Gastrocnemius medialis (tissue), 4 donors: Measurements from ENCODE around the gene STK35. TPM values are rescaled to one million over a fixed set of nuclear protein-coding genes. Genes with fewer than 3 reads are reported as not detected.

ENCODE experiments used
- ATAC-seq, 2 donors: fragments of 150-250 bp; one replicate each; pipeline ENCODE4 v1.9.1; 2016
- DNase-seq, 2 donors: peaks; one replicate each; pipeline ENCODE4 v3.0.0-alpha.2; 2019
- H3K27ac ChIP-seq, 4 donors: fragments of 200-600 bp; sonication (generic); 1 replicate in 1 of 4; 2 replicates in 3 of 4; pipeline ENCODE4 v1.5.1; 2016 to 2018; ENCODE audit warnings: mild to moderate bottlenecking in 2 of 4, moderate library complexity in 1 of 4
- H3K27me3 ChIP-seq, 3 donors: fragments of 200-600 bp; sonication (generic) in 2 of 3; 1 replicate in 1 of 3; 2 replicates in 2 of 3; pipeline versions ENCODE4 v1.5.1 to v1.6.0; 2016 to 2019; ENCODE audit warnings: mild to moderate bottlenecking in 1 of 3, moderate library complexity in 1 of 3
- H3K36me3 ChIP-seq, 2 donors: fragments of 200-600 bp; sonication (generic) in 1 of 2; one replicate each; pipeline ENCODE4 v1.5.1; 2017 to 2018
- H3K4me1 ChIP-seq, 2 donors: fragments of 200-600 bp; sonication (generic) in 1 of 2; one replicate each; pipeline ENCODE4 v1.5.1; 2016 to 2017; ENCODE audit warnings: mild to moderate bottlenecking in 2 of 2
- H3K4me3 ChIP-seq, 4 donors: fragments of 200-600 bp; sonication (generic) in 3 of 4; 1 replicate in 1 of 4; 2 replicates in 3 of 4; pipeline ENCODE4 v1.5.1; 2016 to 2019; ENCODE audit warnings: mild to moderate bottlenecking in 2 of 4
- H3K9me3 ChIP-seq, 3 donors: fragments of 200-600 bp; sonication (generic) in 2 of 3; 1 replicate in 1 of 3; 2 replicates in 2 of 3; pipeline ENCODE4 v1.5.1; 2016 to 2019
- POLR2A ChIP-seq, 2 donors: fragments of 450-650 bp; IDR thresholded peaks; one replicate each; pipeline ENCODE4 v1.6.1; 2017; ENCODE audit warnings: antibody characterized with exemption in 2 of 2, mild to moderate bottlenecking in 2 of 2, moderate library complexity in 2 of 2
- in situ Hi-C, 4 donors: fragments of 200-750 bp; cut with MboI; loops; one replicate each; pipeline versions ENCODE4 v1.15.0 to v1.8.0; 2017; ENCODE audit warnings: low sequenced_read_pairs in 4 of 4
- intact Hi-C: fragments of 100-400 bp; cut with DNase I; formaldehyde crosslinking; loops from one replicate; pipeline ENCODE4 v1.15.1; 2023; ENCODE audit warnings: low total_unique reads
- total RNA-seq, 4 donors: library from RNA; depleted of rRNA; stranded (reverse); fragments of >200 nt; gene quantifications; one replicate each; pipeline versions ENCODE4 v1.1.0 to v1.2.3, GENCODE V29; 2016
- TF ChIP-seq, protein P1 (sequence below), 5 experiments: fragments of 450-650 bp in 3 of 5; fragments of 200-600 bp in 2 of 5; sonication (generic) in 2 of 5; IDR thresholded peaks in 4 of 5; conservative IDR thresholded peaks in 1 of 5; 1 replicate in 4 of 5; 2 replicates in 1 of 5; pipeline ENCODE4 v1.5.1; 2016 to 2019; ENCODE audit warnings: antibody characterized with exemption in 5 of 5, mild to moderate bottlenecking in 3 of 5, moderate library complexity in 3 of 5

The STK35 gene
- total RNA-seq, 4 donors from 2014 or later = 2.9 to 9.1 (median 6.3) TPM

DNA sequence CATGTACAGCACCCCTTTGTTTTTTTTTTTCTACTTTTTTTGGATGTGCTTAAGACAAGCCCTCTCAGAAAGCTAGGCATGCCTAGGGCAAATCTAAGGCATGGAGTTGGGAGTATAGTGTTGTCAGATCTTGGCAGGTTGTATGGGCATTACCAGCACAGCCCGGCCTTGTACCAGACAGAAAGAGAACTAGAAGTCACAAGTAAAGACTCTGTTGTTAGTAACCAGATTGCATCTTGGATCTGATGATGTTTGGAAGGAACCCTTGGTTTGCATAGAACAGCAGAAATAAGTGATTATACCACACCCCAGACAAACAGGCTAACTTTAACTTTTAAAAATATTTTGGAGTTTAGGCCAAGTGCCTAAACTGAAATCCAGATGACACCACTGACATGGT lies 25.6 kb downstream of the STK35 start:
- no peak for ATAC-seq
- H3K36me3 ChIP-seq = no peaks in the 10 kb centered on the region
- no peaks in the 10 kb centered on the region for H3K9me3 ChIP-seq
- no peaks in the 10 kb centered on the region for H3K27me3 ChIP-seq
- H3K4me3 ChIP-seq = no peak overlapping the region
- no peak for TF ChIP-seq POLR2A (IDR thresholded peaks at IDR 0.05)
- TF ChIP-seq, protein P1, sequence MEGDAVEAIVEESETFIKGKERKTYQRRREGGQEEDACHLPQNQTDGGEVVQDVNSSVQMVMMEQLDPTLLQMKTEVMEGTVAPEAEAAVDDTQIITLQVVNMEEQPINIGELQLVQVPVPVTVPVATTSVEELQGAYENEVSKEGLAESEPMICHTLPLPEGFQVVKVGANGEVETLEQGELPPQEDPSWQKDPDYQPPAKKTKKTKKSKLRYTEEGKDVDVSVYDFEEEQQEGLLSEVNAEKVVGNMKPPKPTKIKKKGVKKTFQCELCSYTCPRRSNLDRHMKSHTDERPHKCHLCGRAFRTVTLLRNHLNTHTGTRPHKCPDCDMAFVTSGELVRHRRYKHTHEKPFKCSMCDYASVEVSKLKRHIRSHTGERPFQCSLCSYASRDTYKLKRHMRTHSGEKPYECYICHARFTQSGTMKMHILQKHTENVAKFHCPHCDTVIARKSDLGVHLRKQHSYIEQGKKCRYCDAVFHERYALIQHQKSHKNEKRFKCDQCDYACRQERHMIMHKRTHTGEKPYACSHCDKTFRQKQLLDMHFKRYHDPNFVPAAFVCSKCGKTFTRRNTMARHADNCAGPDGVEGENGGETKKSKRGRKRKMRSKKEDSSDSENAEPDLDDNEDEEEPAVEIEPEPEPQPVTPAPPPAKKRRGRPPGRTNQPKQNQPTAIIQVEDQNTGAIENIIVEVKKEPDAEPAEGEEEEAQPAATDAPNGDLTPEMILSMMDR (IDR thresholded peaks at IDR 0.05 in 4 of 5, conservative IDR thresholded peaks at IDR 0.05 in 1 of 5) = no peak
- H3K4me1 ChIP-seq = peaks cover 62% of the 10 kb centered on the region in 2 donors
- in situ Hi-C loops (no loop called here), intact Hi-C loops (no loop called here)
- DNase-seq = no peak
- H3K27ac ChIP-seq = no peak overlapping the region

DNA sequence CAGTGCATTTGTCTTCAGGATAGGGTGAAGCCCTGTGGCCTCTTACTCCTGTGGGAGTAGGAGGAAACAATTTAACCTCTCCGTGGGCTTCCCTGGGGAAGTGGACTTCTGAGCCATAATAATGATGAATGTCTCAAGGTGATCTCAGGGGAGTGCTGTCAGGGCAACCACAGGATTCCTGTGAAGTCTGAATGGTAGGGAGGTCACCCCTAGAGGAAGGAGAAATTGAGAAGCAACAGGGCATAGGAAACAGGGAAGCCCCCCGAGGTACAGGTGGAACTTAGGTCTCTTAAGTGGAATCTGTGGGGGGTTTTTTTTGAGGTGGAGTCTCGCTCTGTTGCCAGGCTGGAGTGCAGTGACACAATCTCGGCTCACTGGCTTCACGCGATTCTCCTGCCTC lies 26.9 kb downstream of the STK35 start:
- intact Hi-C loops (no loop called here), in situ Hi-C loops (no loop called here)
- no peak overlapping the region for H3K27ac ChIP-seq
- H3K36me3 ChIP-seq = no peaks in the 10 kb centered on the region
- peaks cover 63% of the 10 kb centered on the region in 2 donors for H3K4me1 ChIP-seq
- no peak overlapping the region for H3K4me3 ChIP-seq
- ATAC-seq = no peak
- H3K27me3 ChIP-seq = no peaks in the 10 kb centered on the region
- DNase-seq = no peak
- no peaks in the 10 kb centered on the region for H3K9me3 ChIP-seq
- TF ChIP-seq POLR2A (IDR thresholded peaks at IDR 0.05) = no peak
- TF ChIP-seq, protein P1 (IDR thresholded peaks at IDR 0.05 in 4 of 5, conservative IDR thresholded peaks at IDR 0.05 in 1 of 5) = no peak

DNA sequence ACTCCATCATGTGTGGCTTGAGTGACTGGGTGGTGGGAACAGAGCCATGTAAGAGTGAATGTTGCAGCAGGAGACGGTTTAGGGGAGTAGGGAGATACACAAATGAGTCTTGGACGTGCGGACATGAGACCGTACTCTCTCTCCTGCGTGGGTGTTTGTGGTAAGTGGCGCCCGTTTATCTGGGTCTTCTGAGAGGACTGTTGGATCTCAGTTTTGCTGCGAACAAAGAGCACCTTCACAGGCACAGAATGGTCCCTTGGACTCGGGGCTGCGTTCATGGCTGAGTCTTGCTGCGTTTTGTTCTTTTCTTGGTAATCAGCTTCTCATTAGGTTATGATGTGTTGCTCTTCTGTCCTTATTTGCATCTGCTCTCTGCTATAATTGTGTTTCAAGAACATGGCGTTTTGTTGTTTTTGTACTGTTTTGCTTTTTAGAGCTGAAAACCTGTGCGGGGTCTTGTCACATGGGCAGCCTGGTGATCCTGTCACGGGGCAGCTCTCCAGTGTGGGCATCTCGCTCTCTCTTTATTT lies 28.5 kb downstream of the STK35 start:
- DNase-seq = no peak
- H3K4me1 ChIP-seq = peaks cover 58 to 62% of the 10 kb centered on the region in 2 donors
- TF ChIP-seq, protein P1 (IDR thresholded peaks at IDR 0.05 in 4 of 5, conservative IDR thresholded peaks at IDR 0.05 in 1 of 5) = no peak
- TF ChIP-seq POLR2A (IDR thresholded peaks at IDR 0.05) = no peak
- H3K27ac ChIP-seq = peak overlapping the region in 2 of 4 donors; percentile 5 to 61
- no peaks in the 10 kb centered on the region for H3K9me3 ChIP-seq
- intact Hi-C loops (no loop called here), in situ Hi-C loops (no loop called here)
- no peaks in the 10 kb centered on the region for H3K36me3 ChIP-seq
- no peak for ATAC-seq
- H3K4me3 ChIP-seq = no peak overlapping the region
- H3K27me3 ChIP-seq = no peaks in the 10 kb centered on the region

DNA sequence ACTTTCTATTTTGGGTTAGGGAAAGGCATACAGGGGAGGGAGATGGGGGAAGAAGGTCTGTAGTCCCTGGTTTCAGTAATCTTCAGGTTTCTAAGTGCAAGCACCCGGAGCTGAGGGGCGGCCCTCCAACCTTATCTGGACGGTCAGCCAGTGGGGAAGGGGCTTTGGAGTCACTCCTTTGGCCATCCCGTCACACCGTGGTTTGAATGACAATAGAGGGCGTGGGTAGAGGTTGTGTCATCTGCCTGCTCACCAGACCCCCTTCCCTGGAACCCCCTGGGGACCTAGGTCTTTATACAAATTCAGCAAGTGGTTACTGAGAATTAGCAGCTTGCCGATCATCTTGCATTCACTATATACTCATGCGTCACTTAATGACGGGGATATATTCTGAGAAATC lies 29.1 kb downstream of the STK35 start:
- intact Hi-C loops = no loop called here
- Histone ChIP-seq H3K4me3 (no peak overlapping the region), H3K9me3 (no peaks in the 10 kb centered on the region), H3K27me3 (no peaks in the 10 kb centered on the region), H3K4me1 (peaks cover 53 to 56% of the 10 kb centered on the region in 2 donors), H3K27ac (peak overlapping the region; percentile 1 to 71 (median 46)), H3K36me3 (no peaks in the 10 kb centered on the region)
- TF ChIP-seq, protein P1 (IDR thresholded peaks at IDR 0.05 in 4 of 5, conservative IDR thresholded peaks at IDR 0.05 in 1 of 5) = no peak
- TF ChIP-seq POLR2A (IDR thresholded peaks at IDR 0.05) = no peak
- no peak for ATAC-seq
- in situ Hi-C loops = no loop called here
- no peak for DNase-seq

DNA sequence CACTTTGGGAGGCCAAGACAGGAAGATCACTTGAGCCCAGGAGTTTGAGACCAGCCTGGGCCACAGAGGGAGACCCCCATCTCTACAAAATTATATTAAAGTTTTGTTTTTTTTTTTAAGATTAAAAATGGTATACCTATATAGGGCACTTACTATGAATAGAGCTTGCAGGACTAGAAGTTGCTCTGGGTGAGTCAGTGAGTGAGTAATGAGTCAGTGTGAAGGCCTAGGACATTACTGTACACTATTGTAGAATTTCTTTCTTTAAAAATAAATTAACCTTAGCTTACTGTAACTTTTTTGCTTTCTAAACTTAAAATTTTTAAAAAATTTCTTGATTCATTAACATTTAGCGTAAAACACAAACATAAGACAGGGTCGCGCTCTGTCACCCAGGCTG lies 29.7 kb downstream of the STK35 start:
- in situ Hi-C loops = no loop called here
- ATAC-seq = peak; percentile 29 to 58
- Histone ChIP-seq H3K27me3 (no peaks in the 10 kb centered on the region), H3K36me3 (no peaks in the 10 kb centered on the region), H3K27ac (peak overlapping the region; percentile 27 to 71 (median 62)), H3K9me3 (no peaks in the 10 kb centered on the region), H3K4me3 (no peak overlapping the region), H3K4me1 (peaks cover 51 to 52% of the 10 kb centered on the region in 2 donors)
- DNase-seq = no peak
- intact Hi-C loops = no loop called here
- TF ChIP-seq POLR2A (IDR thresholded peaks at IDR 0.05) = no peak
- TF ChIP-seq, protein P1 (IDR thresholded peaks at IDR 0.05 in 4 of 5, conservative IDR thresholded peaks at IDR 0.05 in 1 of 5) = no peak
